HepG2 (cell line): Measurements from ENCODE around the gene CCNF. TPM values are rescaled to one million over a fixed set of nuclear protein-coding genes. Genes with fewer than 3 reads are reported as not detected.
A peak's percentile ranks its signal among the peaks of the same experiment; 100 is the strongest.

Experiments used
- BHLHE40 ChIP-seq: IDR thresholded peaks from 2 replicates; pipeline ENCODE4 v1.6.1; 2011; ENCODE audit warnings: low read length, improper control_type of control experiment
- CEBPZ ChIP-seq: IDR thresholded peaks from 2 replicates; pipeline ENCODE4 v1.6.1; 2012; ENCODE audit warnings: low read length, improper control_type of control experiment
- ETS1 ChIP-seq: sonication (generic); formaldehyde crosslinking; IDR thresholded peaks from 2 replicates; pipeline ENCODE4 v1.4.0; 2020; ENCODE audit warnings: missing genetic modification reagents
- EZH2 ChIP-seq: conservative IDR thresholded peaks from 2 replicates; pipeline ENCODE4 v1.6.1; 2012; ENCODE audit warnings: mild to moderate bottlenecking, low read depth, low read length, moderate library complexity
- GPBP1L1 ChIP-seq: sonication (generic); formaldehyde crosslinking; IDR thresholded peaks from 2 replicates; pipeline ENCODE4 v1.5.0; 2020; ENCODE audit warnings: mild to moderate bottlenecking, missing genetic modification reagents
- HMG20A ChIP-seq: IDR thresholded peaks from 2 replicates; pipeline ENCODE4 v1.6.1; 2016; ENCODE audit warnings: borderline replicate concordance
- KDM5B ChIP-seq: sonication (generic); formaldehyde crosslinking; IDR thresholded peaks from 2 replicates; pipeline ENCODE4 v1.4.0; 2020; ENCODE audit warnings: missing genetic modification reagents, mild to moderate bottlenecking, borderline replicate concordance
- MAFF ChIP-seq: IDR thresholded peaks from 2 replicates; pipeline ENCODE4 v1.6.1; 2011; ENCODE audit warnings: low read depth, low read length, improper control_type of control experiment
- MAZ ChIP-seq, 2 experiments: sonication (generic) in 1 of 2; formaldehyde crosslinking in 1 of 2; IDR thresholded peaks; 2 replicates each; pipeline versions ENCODE4 v1.5.0 to v1.6.1; 2012 to 2020; ENCODE audit warnings: low read depth in 2 of 2, mild to moderate bottlenecking in 2 of 2, borderline replicate concordance in 1 of 2, improper control_type of control experiment in 1 of 2, low read length in 1 of 2, missing genetic modification reagents in 1 of 2, moderate library complexity in 1 of 2
- MLLT10 ChIP-seq: sonication (generic); formaldehyde crosslinking; IDR thresholded peaks from 2 replicates; pipeline ENCODE4 v1.4.0; 2020; ENCODE audit warnings: missing genetic modification reagents
- MZF1 ChIP-seq: sonication (generic); formaldehyde crosslinking; IDR thresholded peaks from 2 replicates; pipeline ENCODE4 v1.8.1; 2023; ENCODE audit warnings: mild to moderate bottlenecking, missing genetic modification reagents, borderline replicate concordance
- POGK ChIP-seq: sonication (generic); formaldehyde crosslinking; conservative IDR thresholded peaks from 2 replicates; pipeline ENCODE4 v1.8.0; 2022; ENCODE audit warnings: mild to moderate bottlenecking, moderate library complexity, missing genetic modification reagents
- POLR2A ChIP-seq, 2 experiments: IDR thresholded peaks; 2 replicates each; pipeline ENCODE4 v1.6.1; 2011; ENCODE audit warnings: low read depth in 2 of 2, low read length in 2 of 2, mild to moderate bottlenecking in 1 of 2, moderate library complexity in 1 of 2; ENCODE audit not compliant: insufficient read depth in 1 of 2
- RAD21 ChIP-seq: fragments of 450-650 bp; formaldehyde crosslinking; IDR thresholded peaks from 2 replicates; pipeline ENCODE4 v1.5.0; 2020; ENCODE audit warnings: mild to moderate bottlenecking
- RARG ChIP-seq: sonication (generic); formaldehyde crosslinking; IDR thresholded peaks from 2 replicates; pipeline ENCODE4 v1.4.0; 2020; ENCODE audit warnings: low read depth, mild to moderate bottlenecking, missing genetic modification reagents
- WIZ ChIP-seq: sonication (generic); formaldehyde crosslinking; IDR thresholded peaks from 2 replicates; pipeline ENCODE4 v1.5.1; 2020; ENCODE audit warnings: mild to moderate bottlenecking, missing genetic modification reagents
- ZNF232 ChIP-seq: sonication (generic); formaldehyde crosslinking; IDR thresholded peaks from 2 replicates; pipeline ENCODE4 v1.4.0; 2020; ENCODE audit warnings: missing genetic modification reagents, borderline replicate concordance
- ZNF274 ChIP-seq: sonication (generic); formaldehyde crosslinking; IDR thresholded peaks from 2 replicates; pipeline ENCODE4 v1.5.1; 2020; ENCODE audit warnings: mild to moderate bottlenecking, missing genetic modification reagents
- ZNF354B ChIP-seq: sonication (generic); formaldehyde crosslinking; IDR thresholded peaks from 2 replicates; pipeline ENCODE4 v1.8.0; 2022; ENCODE audit warnings: mild to moderate bottlenecking, missing genetic modification reagents
- ZNF543 ChIP-seq: sonication (generic); formaldehyde crosslinking; IDR thresholded peaks from 2 replicates; pipeline ENCODE4 v1.4.0; 2020; ENCODE audit warnings: mild to moderate bottlenecking, missing genetic modification reagents
- ZNF576 ChIP-seq: sonication (generic); formaldehyde crosslinking; IDR thresholded peaks from 2 replicates; pipeline ENCODE4 v1.4.0; 2020; ENCODE audit warnings: mild to moderate bottlenecking, missing genetic modification reagents
- ZNF841 ChIP-seq: sonication (generic); formaldehyde crosslinking; IDR thresholded peaks from 2 replicates; pipeline ENCODE4 v1.8.1; 2023; ENCODE audit warnings: missing genetic modification reagents, borderline replicate concordance
- polyA plus RNA-seq, 8 experiments: library from polyadenylated mRNA; depleted of rRNA in 3 of 8; stranded (reverse) in 7 of 8; unstranded in 1 of 8; fragments of >200 nt; fragmentation: Illumina TruSeq in 4 of 8; extraction: Trizol in 4 of 8; gene quantifications; 2 replicates each; pipeline versions ENCODE4 v1.2.1 to v1.2.3, GENCODE V29; 2011 to 2016; ENCODE audit warnings: low read depth in 4 of 8, missing spikeins in 1 of 8, mixed read lengths in 1 of 8; ENCODE audit not compliant: insufficient read depth in 1 of 8
- total RNA-seq, 5 experiments: library from RNA; depleted of rRNA; stranded (reverse); fragments of >200 nt; fragmentation: Illumina TruSeq; extraction: Trizol; gene quantifications; 2 replicates each; pipeline ENCODE4 v1.2.3, GENCODE V29; 2016; ENCODE audit warnings: low read depth in 1 of 5

CCNF gene
- total and polyA plus RNA-seq, 2 of the 13 experiments (the other 11 are each of a cell fraction or from before 2014, with no cell fraction given): 6.4 to 22.8 TPM

- TF ChIP-seq CEBPZ: no peak
- no peak for TF ChIP-seq WIZ
- TF ChIP-seq ZNF543 (CRISPR knock-in tag): 0 out of 2 replicates have a peak, but pooled peaks have one; percentile 0
- TF ChIP-seq MAZ (IDR thresholded peaks at IDR 0.05; ENCODE audit: borderline replicate concordance, low read depth, low read length): no peak
- no peak; the same call in 1 of the 2 replicates for TF ChIP-seq MAZ (CRISPR knock-in tag; IDR thresholded peaks at IDR 0.05; ENCODE audit: low read depth)
- TF ChIP-seq RARG: no peak
- no peak for TF ChIP-seq GPBP1L1 (CRISPR knock-in tag)
- TF ChIP-seq MLLT10: no peak
- 0 out of 2 replicates have a peak, but pooled peaks have one; percentile 53 for TF ChIP-seq ETS1 (CRISPR knock-in tag)
- TF ChIP-seq POLR2A (IDR thresholded peaks at IDR 0.05; ENCODE audit: insufficient read depth in 1 of 2, low read depth in 2 of 2, low read length in 2 of 2): no peak
- no peak for TF ChIP-seq RAD21 (CRISPR knock-in tag)
- TF ChIP-seq POGK (CRISPR knock-in tag): no peak
- no peak for TF ChIP-seq ZNF841 (CRISPR knock-in tag)
- no peak for TF ChIP-seq HMG20A (CRISPR knock-in tag)
- peak; percentile 50; the same call in 1 of the 2 replicates for TF ChIP-seq MZF1 (CRISPR knock-in tag)
- TF ChIP-seq MAFF: no peak
- no peak for TF ChIP-seq EZH2
- TF ChIP-seq ZNF576 (CRISPR knock-in tag): no peak
- TF ChIP-seq BHLHE40: no peak
- no peak for TF ChIP-seq ZNF274
- peak; percentile 86; the same call in 1 of the 2 replicates for TF ChIP-seq ZNF354B (CRISPR knock-in tag)
- TF ChIP-seq KDM5B: peak; percentile 13; the same call in 1 of the 2 replicates
- TF ChIP-seq ZNF232: no peak
These were observed 1.0 kb upstream of the CCNF start (continued) for GRCh38 chr16:2428051-2428783.
